DOHH2 (cell line): ENCODE measurements around the gene SPATA25.

Experiments
- EZH2phosphoT487 ChIP-seq: fragments of 200-600 bp; sonication (generic); IDR thresholded peaks from 2 replicates; pipeline ENCODE4 v1.6.1; 2017; ENCODE audit warnings: borderline replicate concordance, mild to moderate bottlenecking, antibody characterized with exemption, low read length, moderate library complexity, mixed read lengths
- TF ChIP-seq, protein P1 (sequence below): fragments of 200-600 bp; sonication (generic); IDR thresholded peaks from one replicate; pipeline ENCODE4 v1.5.1; 2014; ENCODE audit warnings: antibody characterized with exemption, mild to moderate bottlenecking, low read depth, low read length; ENCODE audit not compliant: poor library complexity, severe bottlenecking

- TF ChIP-seq, protein P1, sequence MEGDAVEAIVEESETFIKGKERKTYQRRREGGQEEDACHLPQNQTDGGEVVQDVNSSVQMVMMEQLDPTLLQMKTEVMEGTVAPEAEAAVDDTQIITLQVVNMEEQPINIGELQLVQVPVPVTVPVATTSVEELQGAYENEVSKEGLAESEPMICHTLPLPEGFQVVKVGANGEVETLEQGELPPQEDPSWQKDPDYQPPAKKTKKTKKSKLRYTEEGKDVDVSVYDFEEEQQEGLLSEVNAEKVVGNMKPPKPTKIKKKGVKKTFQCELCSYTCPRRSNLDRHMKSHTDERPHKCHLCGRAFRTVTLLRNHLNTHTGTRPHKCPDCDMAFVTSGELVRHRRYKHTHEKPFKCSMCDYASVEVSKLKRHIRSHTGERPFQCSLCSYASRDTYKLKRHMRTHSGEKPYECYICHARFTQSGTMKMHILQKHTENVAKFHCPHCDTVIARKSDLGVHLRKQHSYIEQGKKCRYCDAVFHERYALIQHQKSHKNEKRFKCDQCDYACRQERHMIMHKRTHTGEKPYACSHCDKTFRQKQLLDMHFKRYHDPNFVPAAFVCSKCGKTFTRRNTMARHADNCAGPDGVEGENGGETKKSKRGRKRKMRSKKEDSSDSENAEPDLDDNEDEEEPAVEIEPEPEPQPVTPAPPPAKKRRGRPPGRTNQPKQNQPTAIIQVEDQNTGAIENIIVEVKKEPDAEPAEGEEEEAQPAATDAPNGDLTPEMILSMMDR = no peak
- no peak for TF ChIP-seq EZH2phosphoT487
These were observed 21.0 kb downstream of the SPATA25 start for GRCh38 chr20:45866454-45866853.
